Measurements from ENCODE around the gene LRRC8D. TPM values are rescaled to one million over a fixed set of nuclear protein-coding genes. Genes with fewer than 3 reads are reported as not detected.

The LRRC8D gene
- total RNA-seq, 2 donors from 2014 or later = 7.6 to 13.0 TPM

- intact Hi-C loops (cut with DNase I) = no loop called here
- no peaks in the 10 kb centered on the region for H3K9me3 ChIP-seq
- no peak overlapping the region for H3K4me3 ChIP-seq
- ATAC-seq (no peak), DNase-seq (no peak)
- H3K27me3 ChIP-seq = no peaks in the 10 kb centered on the region
- 95 to 96% methylated on average over 5 of the region's 5 CpGs for WGBS, 2 donors
- TF ChIP-seq CTCF (IDR thresholded peaks at IDR 0.05) = no peak
- TF ChIP-seq POLR2A (IDR thresholded peaks at IDR 0.05) = no peak
- H3K36me3 ChIP-seq (replicated peaks in 1 of 2; ENCODE audit: insufficient read depth in 1 of 2, low read depth in 2 of 2) = no peaks in the 10 kb centered on the region
- peaks cover 19% of the 10 kb centered on the region for H3K4me1 ChIP-seq
- H3K27ac ChIP-seq = no peak overlapping the region
These were observed 84.7 kb downstream of the LRRC8D start for GRCh38 chr1:89905395-89906058.

GRCh38 chr1:89906088-89906487, 85.3 kb downstream of the LRRC8D start:
- Histone ChIP-seq H3K4me1 (peaks cover 19% of the 10 kb centered on the region), H3K27me3 (no peaks in the 10 kb centered on the region), H3K9me3 (no peaks in the 10 kb centered on the region), H3K27ac (peak overlapping the region; percentile 1 to 67 (median 38)), H3K36me3 (replicated peaks in 1 of 2; ENCODE audit: insufficient read depth in 1 of 2, low read depth in 2 of 2) (no peaks in the 10 kb centered on the region), H3K4me3 (no peak overlapping the region)
- no peak for DNase-seq
- TF ChIP-seq CTCF (IDR thresholded peaks at IDR 0.05) (no peak), POLR2A (IDR thresholded peaks at IDR 0.05) (no peak)
- intact Hi-C loops (cut with DNase I) = no loop called here
- no peak for ATAC-seq
- WGBS, 2 donors = 82 to 85% methylated on average over 5 of the region's 5 CpGs

DNA sequence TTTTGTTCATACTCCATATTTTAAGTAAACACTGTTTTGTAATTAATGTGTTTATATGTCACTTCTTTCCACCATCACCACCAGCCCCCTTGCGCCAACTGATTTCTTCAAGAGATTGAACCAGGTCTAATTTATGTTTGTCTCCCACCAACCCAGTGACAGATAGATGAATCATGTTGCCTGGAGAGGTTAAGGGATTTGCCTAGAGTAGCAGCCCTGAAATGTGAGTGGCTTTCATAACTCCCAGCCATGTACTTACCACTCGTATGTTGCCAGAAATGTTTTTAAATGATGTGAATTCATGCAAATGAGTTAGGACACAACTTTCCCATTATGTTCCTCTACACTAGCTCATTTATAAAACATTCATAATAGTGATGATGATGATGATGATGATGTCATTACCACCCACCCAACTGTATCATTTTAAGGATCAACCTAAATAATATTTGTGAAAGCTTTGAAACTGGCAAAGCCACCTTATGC, 86.9 kb downstream of the LRRC8D start:
- no peak for TF ChIP-seq CTCF (IDR thresholded peaks at IDR 0.05)
- no peak for TF ChIP-seq POLR2A (IDR thresholded peaks at IDR 0.05)
- intact Hi-C loops (cut with DNase I) = no loop called here
- H3K36me3 ChIP-seq (replicated peaks in 1 of 2; ENCODE audit: insufficient read depth in 1 of 2, low read depth in 2 of 2) = no peaks in the 10 kb centered on the region
- H3K4me1 ChIP-seq = peaks cover 19% of the 10 kb centered on the region
- DNase-seq (no peak), ATAC-seq (no peak)
- no peak overlapping the region for H3K27ac ChIP-seq
- WGBS, 2 donors = 93 to 97% methylated on average over 2 of the region's 2 CpGs
- no peak overlapping the region for H3K4me3 ChIP-seq
- no peaks in the 10 kb centered on the region for H3K9me3 ChIP-seq
- no peaks in the 10 kb centered on the region for H3K27me3 ChIP-seq

DNA sequence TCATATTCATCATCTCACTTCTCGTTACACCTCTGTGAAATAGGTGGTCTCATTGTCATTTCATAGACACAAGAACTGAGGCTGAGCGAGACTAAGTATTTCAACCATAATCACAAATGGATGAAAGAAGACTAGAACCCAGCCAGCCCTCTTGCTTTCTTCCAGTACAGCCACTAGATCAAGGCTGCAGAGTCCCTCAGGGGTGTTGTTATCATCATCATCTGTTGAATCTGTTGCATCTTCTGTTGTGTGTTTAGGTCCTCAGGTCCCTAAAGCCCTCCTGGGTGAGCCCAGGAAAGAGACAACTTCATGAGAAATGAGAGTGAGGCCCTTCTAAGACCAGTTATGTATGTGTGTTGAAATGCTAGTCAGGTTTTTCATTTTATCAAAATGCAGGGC, 87.4 kb downstream of the LRRC8D start:
- intact Hi-C loops (cut with DNase I) = no loop called here

More for the DNA sequence above, 87.4 kb downstream of the LRRC8D start:
- H3K4me1 ChIP-seq = peaks cover 14% of the 10 kb centered on the region
- H3K27me3 ChIP-seq = no peaks in the 10 kb centered on the region
- TF ChIP-seq CTCF (IDR thresholded peaks at IDR 0.05) = no peak
- TF ChIP-seq POLR2A (IDR thresholded peaks at IDR 0.05) = no peak
- no peak overlapping the region for H3K27ac ChIP-seq
- no peaks in the 10 kb centered on the region for H3K9me3 ChIP-seq
- H3K36me3 ChIP-seq (replicated peaks in 1 of 2; ENCODE audit: insufficient read depth in 1 of 2, low read depth in 2 of 2) = no peaks in the 10 kb centered on the region
- 93 to 98% methylated on average over 2 of the region's 2 CpGs for WGBS, 2 donors
- DNase-seq (no peak), ATAC-seq (no peak)
- no peak overlapping the region for H3K4me3 ChIP-seq
